Adrenal gland (tissue), 5 donors: ENCODE measurements around the gene KMT2E.
"Not testable (repeated sequence)": the region's sequence is repeated elsewhere in the genome, so short reads cannot be mapped to it uniquely, and the experiment has no call there.

ENCODE experiments used
- CTCF ChIP-seq, 6 experiments: fragments of 450-650 bp in 4 of 6; fragments of 200-600 bp in 2 of 6; sonication (generic) in 1 of 6; IDR thresholded peaks; 1 replicate in 5 of 6; 2 replicates in 1 of 6; pipeline versions ENCODE4 v1.5.1 to v1.8.0; 2016 to 2021; ENCODE audit warnings: antibody characterized with exemption in 6 of 6, mild to moderate bottlenecking in 2 of 6, moderate library complexity in 1 of 6
- POLR2A ChIP-seq, 2 donors: fragments of 450-650 bp; IDR thresholded peaks; one replicate each; pipeline ENCODE4 v1.6.1; 2017; ENCODE audit warnings: antibody characterized with exemption in 2 of 2, mild to moderate bottlenecking in 2 of 2, moderate library complexity in 1 of 2
- donor health status: DM: no; HTN: no; CAD: no.

GRCh38 chr7:105005486-105005885 lies 8.5 kb upstream of the KMT2E start:
- not testable (repeated sequence) for TF ChIP-seq POLR2A, CTCF (IDR thresholded peaks at IDR 0.05)
